ENCODE results near the gene UBE4B.
"Not testable (repeated sequence)": the region's sequence is repeated elsewhere in the genome, so short reads cannot be mapped to it uniquely, and the experiment has no call there.

Gene UBE4B

GRCh38 chr1:10020086-10020485 is 12.7 kb upstream of the UBE4B start:
- Mint-ChIP-seq H3K4me1 (ENCODE audit: low read depth) (peaks cover 15% of the 10 kb centered on the region), H3K4me3 (no peak overlapping the region), H3K36me3 (ENCODE audit: low read depth) (no peaks in the 10 kb centered on the region), H3K27ac (no peak overlapping the region), H3K9me3 (no peaks in the 10 kb centered on the region), H3K27me3 (no peaks in the 10 kb centered on the region)
- intact Hi-C loops (cut with micrococcal nuclease) = no loop called here

- H3K27me3 Mint-ChIP-seq; H3K27ac Mint-ChIP-seq; H3K36me3 Mint-ChIP-seq (ENCODE audit: low read depth); intact Hi-C loops (cut with micrococcal nuclease); H3K4me3 Mint-ChIP-seq; H3K9me3 Mint-ChIP-seq: not testable (repeated sequence)
- peaks cover 15% of the 10 kb centered on the region for H3K4me1 Mint-ChIP-seq (ENCODE audit: low read depth)
These were observed 12.1 kb upstream of the UBE4B start for GRCh38 chr1:10020678-10021077.

- H3K9me3 Mint-ChIP-seq; H3K4me3 Mint-ChIP-seq; intact Hi-C loops (cut with micrococcal nuclease); H3K27ac Mint-ChIP-seq; H3K36me3 Mint-ChIP-seq (ENCODE audit: low read depth); H3K27me3 Mint-ChIP-seq: not testable (repeated sequence)
- H3K4me1 Mint-ChIP-seq (ENCODE audit: low read depth) = peaks cover 15% of the 10 kb centered on the region
These were observed 10.8 kb upstream of the UBE4B start for GRCh38 chr1:10021992-10022391.

GRCh38 chr1:10022656-10023055 is 10.1 kb upstream of the UBE4B start:
- H3K27ac Mint-ChIP-seq = no peak overlapping the region
- H3K4me3 Mint-ChIP-seq = no peak overlapping the region
- no peaks in the 10 kb centered on the region for H3K9me3 Mint-ChIP-seq
- H3K27me3 Mint-ChIP-seq = no peaks in the 10 kb centered on the region
- intact Hi-C loops (cut with micrococcal nuclease) = no loop called here
- peaks cover 18% of the 10 kb centered on the region for H3K4me1 Mint-ChIP-seq (ENCODE audit: low read depth)
- no peaks in the 10 kb centered on the region for H3K36me3 Mint-ChIP-seq (ENCODE audit: low read depth)

GRCh38 chr1:10025354-10025753 is 7.4 kb upstream of the UBE4B start:
- Mint-ChIP-seq H3K9me3 (no peaks in the 10 kb centered on the region), H3K4me1 (ENCODE audit: low read depth) (peaks cover 30% of the 10 kb centered on the region), H3K36me3 (ENCODE audit: low read depth) (no peaks in the 10 kb centered on the region), H3K27ac (no peak overlapping the region), H3K4me3 (no peak overlapping the region), H3K27me3 (no peaks in the 10 kb centered on the region)
- intact Hi-C loops (cut with micrococcal nuclease) = no loop called here

GRCh38 chr1:10027027-10027426 is 5.7 kb upstream of the UBE4B start:
- no peaks in the 10 kb centered on the region for H3K36me3 Mint-ChIP-seq (ENCODE audit: low read depth)
- intact Hi-C loops (cut with micrococcal nuclease) = no loop called here
- no peaks in the 10 kb centered on the region for H3K9me3 Mint-ChIP-seq
- H3K4me3 Mint-ChIP-seq = no peak overlapping the region
- no peaks in the 10 kb centered on the region for H3K27me3 Mint-ChIP-seq
- H3K4me1 Mint-ChIP-seq (ENCODE audit: low read depth) = peaks cover 32% of the 10 kb centered on the region
- no peak overlapping the region for H3K27ac Mint-ChIP-seq

GRCh38 chr1:10028956-10029500 is 3.7 kb upstream of the UBE4B start:
- H3K27me3 Mint-ChIP-seq; H3K9me3 Mint-ChIP-seq; intact Hi-C loops (cut with micrococcal nuclease): not testable (repeated sequence)
- peak overlapping the region; percentile 76 for H3K4me3 Mint-ChIP-seq
- peaks cover 34% of the 10 kb centered on the region for H3K4me1 Mint-ChIP-seq (ENCODE audit: low read depth)
- peak overlapping the region; percentile 73 for H3K27ac Mint-ChIP-seq
- H3K36me3 Mint-ChIP-seq (ENCODE audit: low read depth) = peaks cover 12% of the 10 kb centered on the region

- Mint-ChIP-seq H3K9me3 (no peaks in the 10 kb centered on the region), H3K4me3 (no peak overlapping the region), H3K4me1 (ENCODE audit: low read depth) (peaks cover 38% of the 10 kb centered on the region), H3K27me3 (no peaks in the 10 kb centered on the region), H3K27ac (no peak overlapping the region), H3K36me3 (ENCODE audit: low read depth) (peaks cover 19% of the 10 kb centered on the region)
- intact Hi-C loops (cut with micrococcal nuclease) = loop anchor here (5.0 kb wide), 2 partner anchors 34 to 154 kb away; partner anchors contain the start of gene RBP7
These were observed 1.3 kb upstream of the UBE4B start for GRCh38 chr1:10031461-10031860.

GRCh38 chr1:10033359-10033845 is 644 bp downstream of the UBE4B start:
- no peaks in the 10 kb centered on the region for H3K27me3 Mint-ChIP-seq
- H3K36me3 Mint-ChIP-seq (ENCODE audit: low read depth) = peaks cover 31% of the 10 kb centered on the region
- intact Hi-C loops (cut with micrococcal nuclease) = loop anchor here (2.0 to 5.0 kb wide), 3 partner anchors 36 to 156 kb away; partner anchors contain the start of genes LZIC, NMNAT1 and RBP7
- H3K9me3 Mint-ChIP-seq = no peaks in the 10 kb centered on the region
- H3K4me1 Mint-ChIP-seq (ENCODE audit: low read depth) = peaks cover 33% of the 10 kb centered on the region
- H3K4me3 Mint-ChIP-seq = peak overlapping the region; percentile 90
- peak overlapping the region; percentile 91 for H3K27ac Mint-ChIP-seq

- Mint-ChIP-seq H3K4me3 (no peak overlapping the region), H3K4me1 (ENCODE audit: low read depth) (peaks cover 24% of the 10 kb centered on the region), H3K27me3 (no peaks in the 10 kb centered on the region), H3K9me3 (no peaks in the 10 kb centered on the region), H3K27ac (no peak overlapping the region), H3K36me3 (ENCODE audit: low read depth) (peaks cover 77% of the 10 kb centered on the region)
- intact Hi-C loops (cut with micrococcal nuclease) = no loop called here
These were observed 10.0 kb downstream of the UBE4B start for GRCh38 chr1:10042746-10043145.

- H3K4me1 Mint-ChIP-seq (ENCODE audit: low read depth) = peaks cover 24% of the 10 kb centered on the region
- intact Hi-C loops (cut with micrococcal nuclease) = no loop called here
- H3K4me3 Mint-ChIP-seq = no peak overlapping the region
- no peak overlapping the region for H3K27ac Mint-ChIP-seq
- H3K36me3 Mint-ChIP-seq (ENCODE audit: low read depth) = peaks cover 73% of the 10 kb centered on the region
- H3K9me3 Mint-ChIP-seq = no peaks in the 10 kb centered on the region
- H3K27me3 Mint-ChIP-seq = no peaks in the 10 kb centered on the region
These were observed 13.0 kb downstream of the UBE4B start for GRCh38 chr1:10045480-10046355.

GRCh38 chr1:10046356-10047085 is 13.8 kb downstream of the UBE4B start:
- no peaks in the 10 kb centered on the region for H3K27me3 Mint-ChIP-seq
- no peak overlapping the region for H3K27ac Mint-ChIP-seq
- H3K36me3 Mint-ChIP-seq (ENCODE audit: low read depth) = peaks cover 73% of the 10 kb centered on the region
- no peak overlapping the region for H3K4me3 Mint-ChIP-seq
- peaks cover 24% of the 10 kb centered on the region for H3K4me1 Mint-ChIP-seq (ENCODE audit: low read depth)
- no peaks in the 10 kb centered on the region for H3K9me3 Mint-ChIP-seq
- intact Hi-C loops (cut with micrococcal nuclease) = no loop called here

GRCh38 chr1:10048601-10049000 is 15.8 kb downstream of the UBE4B start:
- no peaks in the 10 kb centered on the region for H3K27me3 Mint-ChIP-seq
- H3K27ac Mint-ChIP-seq = no peak overlapping the region
- peaks cover 67% of the 10 kb centered on the region for H3K36me3 Mint-ChIP-seq (ENCODE audit: low read depth)
- intact Hi-C loops (cut with micrococcal nuclease) = no loop called here
- H3K4me3 Mint-ChIP-seq = no peak overlapping the region
- H3K4me1 Mint-ChIP-seq (ENCODE audit: low read depth) = peaks cover 24% of the 10 kb centered on the region
- H3K9me3 Mint-ChIP-seq = no peaks in the 10 kb centered on the region

- intact Hi-C loops (cut with micrococcal nuclease) = no loop called here
- no peaks in the 10 kb centered on the region for H3K9me3 Mint-ChIP-seq
- no peak overlapping the region for H3K27ac Mint-ChIP-seq
- peaks cover 48% of the 10 kb centered on the region for H3K36me3 Mint-ChIP-seq (ENCODE audit: low read depth)
- no peaks in the 10 kb centered on the region for H3K27me3 Mint-ChIP-seq
- H3K4me1 Mint-ChIP-seq (ENCODE audit: low read depth) = peaks cover 21% of the 10 kb centered on the region
- H3K4me3 Mint-ChIP-seq = no peak overlapping the region
These were observed 17.9 kb downstream of the UBE4B start for GRCh38 chr1:10050611-10051010.
